Pulmonary artery endothelial cell (primary cell): ENCODE data around the gene AFAP1L1. TPM values are rescaled to one million over a fixed set of nuclear protein-coding genes. Genes with fewer than 3 reads are reported as not detected.
A peak's percentile ranks its signal among the peaks of the same experiment; 100 is the strongest.
"Not testable (repeated sequence)": the region's sequence is repeated elsewhere in the genome, so short reads cannot be mapped to it uniquely, and the experiment has no call there.

Source experiments
- DNase-seq: peaks from one replicate; pipeline ENCODE4 v3.0.0-alpha.2; 2011; ENCODE audit warnings: low read depth, low spot score
- total RNA-seq: library from RNA; depleted of rRNA; stranded (reverse); fragments of >200 nt; gene quantifications from 2 replicates; pipeline ENCODE4 v1.2.3, GENCODE V29; 2014

AFAP1L1 gene
- total RNA-seq, 1 donor from 2014 or later: 150 TPM

GRCh38 chr5:149261246-149261645 is 10.4 kb upstream of the AFAP1L1 start:
- DNase-seq: no peak

DNA sequence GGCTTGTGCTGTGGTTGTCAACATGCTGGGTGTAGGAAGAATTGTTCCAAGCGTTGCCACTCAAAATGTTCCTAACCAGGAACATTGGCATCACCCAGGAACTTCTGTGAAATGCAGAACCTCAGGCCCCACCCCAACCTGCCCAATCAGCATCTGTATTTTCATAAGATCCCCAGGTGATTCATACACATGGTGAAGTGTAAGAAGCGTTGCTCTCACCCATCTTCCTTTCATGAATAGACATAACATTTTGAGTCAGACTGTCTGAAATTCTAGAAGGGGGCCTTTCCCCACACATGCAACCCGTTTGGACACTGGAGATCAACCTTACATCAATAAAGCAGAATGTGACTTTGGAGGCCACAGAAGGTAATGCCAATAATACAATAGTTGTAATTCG is 9.3 kb upstream of the AFAP1L1 start:
- no peak for DNase-seq

- no peak for DNase-seq
These were observed 7.1 kb upstream of the AFAP1L1 start for GRCh38 chr5:149264439-149265067.

- no peak for DNase-seq
These were observed 6.6 kb upstream of the AFAP1L1 start for GRCh38 chr5:149265068-149265465.

- peak; percentile 44 for DNase-seq
These were observed 6.1 kb upstream of the AFAP1L1 start for GRCh38 chr5:149265597-149265996.

GRCh38 chr5:149267241-149267973 is 4.3 kb upstream of the AFAP1L1 start:
- no peak for DNase-seq

DNA sequence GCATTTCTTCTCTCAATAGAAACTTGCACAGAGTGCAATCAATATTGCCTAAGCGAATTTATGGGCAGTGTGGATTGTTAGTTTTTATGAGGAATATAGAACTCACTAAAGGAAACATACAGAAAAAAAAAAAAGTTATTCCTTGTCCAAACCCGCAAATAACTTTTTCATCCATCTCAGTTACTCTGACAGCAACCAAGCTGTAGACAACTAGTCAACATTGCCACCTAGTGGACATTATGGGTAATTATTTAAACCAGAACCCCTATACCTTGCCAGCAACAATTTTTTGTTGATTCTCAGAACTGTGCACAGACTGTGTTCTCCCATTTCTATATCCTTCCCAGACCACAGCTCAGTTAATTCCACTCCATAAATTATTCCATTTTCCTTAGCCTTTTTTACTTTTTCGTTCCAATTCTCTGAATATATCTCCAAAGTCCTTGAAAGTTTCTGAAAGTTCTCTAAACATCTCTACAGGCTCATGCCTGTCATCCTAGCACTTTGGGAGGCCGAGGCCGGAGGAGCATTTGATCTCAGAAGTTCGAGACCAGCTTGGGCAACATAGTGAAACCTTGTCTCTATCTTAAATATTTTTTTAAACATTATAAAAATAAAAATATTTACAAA is 2.6 kb upstream of the AFAP1L1 start:
- no peak for DNase-seq

DNA sequence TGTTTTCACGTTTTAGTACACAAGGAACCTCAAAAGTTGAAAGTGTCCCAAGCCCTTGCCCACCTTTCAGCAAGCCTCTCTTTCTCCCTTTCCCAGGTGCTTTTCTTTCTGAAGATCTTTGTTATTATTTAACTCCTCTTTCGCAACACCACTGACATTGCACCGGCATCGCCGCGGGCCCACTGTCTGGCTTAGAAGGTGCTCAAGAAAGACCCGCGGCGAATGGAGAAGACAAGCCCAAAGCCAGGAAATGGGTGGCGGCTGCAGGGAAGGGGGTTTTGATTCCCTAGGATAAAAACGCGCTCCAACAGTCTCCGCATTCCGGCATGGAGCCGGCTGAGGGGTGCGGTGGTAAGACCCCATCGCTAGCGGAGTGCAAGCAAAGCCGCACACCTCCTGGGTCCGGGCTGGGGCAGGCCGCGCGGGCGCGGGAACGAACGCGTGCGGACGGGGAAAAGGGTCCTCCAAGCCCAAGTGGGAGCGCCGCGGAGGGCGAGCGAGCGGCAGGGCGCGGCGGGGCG is 404 bp upstream of the AFAP1L1 start:
- DNase-seq: no peak

- DNase-seq: not testable (repeated sequence)
These were observed 1.1 kb downstream of the AFAP1L1 start for GRCh38 chr5:149272781-149273180.

- DNase-seq: no peak
These were observed 1.6 kb downstream of the AFAP1L1 start for GRCh38 chr5:149273237-149273636.

- no peak for DNase-seq
These were observed 2.3 kb downstream of the AFAP1L1 start for GRCh38 chr5:149273950-149274349.

GRCh38 chr5:149274939-149275338 is 3.3 kb downstream of the AFAP1L1 start:
- no peak for DNase-seq

GRCh38 chr5:149277801-149278200 is 6.1 kb downstream of the AFAP1L1 start:
- DNase-seq: no peak

DNA sequence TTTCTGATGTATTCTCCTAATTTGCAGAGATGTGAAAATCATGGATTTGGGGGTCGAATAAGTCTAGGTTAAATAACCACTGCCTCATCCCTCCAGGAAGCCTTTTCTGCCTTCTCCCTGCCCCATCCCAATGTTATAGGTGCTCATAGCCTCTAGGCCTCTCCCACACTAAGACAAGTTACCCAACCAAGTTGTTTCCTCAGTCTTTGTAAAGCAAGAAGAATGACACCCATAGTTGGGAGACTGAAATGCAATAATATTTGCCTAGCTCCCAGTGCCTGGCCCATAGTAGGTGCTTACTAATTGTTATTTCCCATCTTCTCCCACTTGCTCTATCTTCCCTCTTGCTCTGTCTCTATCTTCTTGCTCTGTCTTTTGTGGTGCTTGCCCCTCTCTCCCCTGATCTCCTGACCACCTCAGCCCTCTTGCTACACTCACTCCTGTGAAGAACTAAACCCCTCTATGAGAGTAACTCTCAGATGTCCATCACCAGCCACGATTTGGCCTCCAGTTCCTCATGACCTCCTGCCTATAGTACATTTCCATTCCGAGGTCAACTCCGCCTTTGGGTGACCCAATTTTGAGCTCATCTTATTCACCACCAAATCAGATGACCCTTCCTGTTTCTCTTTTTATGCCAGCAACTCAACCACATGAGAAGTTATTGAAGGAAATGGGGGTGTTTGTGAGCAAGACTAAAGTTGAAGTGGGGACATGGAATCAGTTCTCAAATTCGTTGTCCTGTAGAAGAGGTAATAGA is 7.0 kb downstream of the AFAP1L1 start:
- DNase-seq: no peak

GRCh38 chr5:149279661-149280060 is 8.0 kb downstream of the AFAP1L1 start:
- no peak for DNase-seq

- DNase-seq: no peak
These were observed 8.5 kb downstream of the AFAP1L1 start for GRCh38 chr5:149280124-149280523.

DNA sequence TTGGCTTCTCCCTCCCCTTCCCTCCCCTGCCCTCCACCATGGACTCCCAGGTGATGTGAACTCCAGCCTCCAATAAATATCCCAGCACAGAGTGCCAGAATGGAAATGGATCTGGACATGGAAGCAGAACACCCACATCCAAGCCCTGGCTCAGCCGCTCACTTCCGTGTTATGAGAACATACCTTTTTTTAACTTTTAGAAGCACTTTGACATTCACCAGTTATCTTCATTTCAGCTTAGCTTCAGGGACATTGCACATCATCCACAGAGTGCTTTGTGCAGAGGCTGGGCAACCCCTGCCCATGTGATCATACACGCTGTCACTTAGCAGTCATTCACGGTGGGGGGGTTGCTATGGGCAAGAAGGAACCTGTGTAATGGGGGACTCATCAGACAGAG is 9.1 kb downstream of the AFAP1L1 start:
- DNase-seq: no peak

DNA sequence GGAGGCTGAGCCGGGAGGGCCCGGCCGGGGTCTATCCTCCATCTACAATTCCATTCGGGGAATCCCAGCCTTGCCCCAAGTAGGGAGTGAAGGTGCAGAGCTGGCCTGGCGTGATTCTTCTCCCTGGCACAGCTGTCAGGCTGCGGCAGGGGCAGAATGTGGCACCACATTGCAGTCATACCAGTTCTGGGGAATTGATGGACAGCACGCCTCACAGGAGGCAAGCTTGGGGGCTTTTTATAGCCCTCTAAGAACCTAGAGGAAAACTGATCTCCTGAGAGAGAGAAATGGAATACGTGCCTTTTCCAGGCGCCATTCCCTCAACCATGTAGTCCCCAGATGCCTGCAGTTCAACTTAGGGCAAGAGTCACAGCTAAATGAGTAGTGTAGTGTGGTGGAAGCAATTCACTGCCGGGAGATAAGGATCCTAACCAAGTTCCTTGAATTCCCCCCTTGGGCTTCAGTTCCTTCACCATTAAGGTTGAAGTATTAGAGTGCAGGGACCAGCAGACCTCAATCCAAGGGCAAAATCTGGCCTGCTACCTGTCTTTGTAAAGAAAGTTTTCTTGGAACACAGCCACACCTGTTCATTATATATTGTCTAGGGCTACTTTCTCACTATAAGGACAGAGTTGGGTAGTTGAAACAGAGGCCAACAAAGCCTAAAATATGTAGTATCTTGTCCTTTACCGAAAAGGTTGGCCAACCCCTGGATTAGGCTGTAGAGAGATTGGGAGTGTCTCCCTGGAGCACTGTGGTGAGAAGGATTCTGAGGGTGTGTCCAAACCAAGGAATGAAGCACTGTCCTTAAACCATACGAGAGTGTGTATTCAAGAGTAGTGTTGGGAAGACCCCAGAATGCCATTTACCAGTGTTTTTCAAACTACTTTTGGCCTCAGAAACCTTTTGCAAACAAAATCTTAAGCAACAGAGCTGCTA is 10.6 kb downstream of the AFAP1L1 start:
- DNase-seq: no peak

GRCh38 chr5:149282966-149283332 is 11.3 kb downstream of the AFAP1L1 start:
- no peak for DNase-seq

DNA sequence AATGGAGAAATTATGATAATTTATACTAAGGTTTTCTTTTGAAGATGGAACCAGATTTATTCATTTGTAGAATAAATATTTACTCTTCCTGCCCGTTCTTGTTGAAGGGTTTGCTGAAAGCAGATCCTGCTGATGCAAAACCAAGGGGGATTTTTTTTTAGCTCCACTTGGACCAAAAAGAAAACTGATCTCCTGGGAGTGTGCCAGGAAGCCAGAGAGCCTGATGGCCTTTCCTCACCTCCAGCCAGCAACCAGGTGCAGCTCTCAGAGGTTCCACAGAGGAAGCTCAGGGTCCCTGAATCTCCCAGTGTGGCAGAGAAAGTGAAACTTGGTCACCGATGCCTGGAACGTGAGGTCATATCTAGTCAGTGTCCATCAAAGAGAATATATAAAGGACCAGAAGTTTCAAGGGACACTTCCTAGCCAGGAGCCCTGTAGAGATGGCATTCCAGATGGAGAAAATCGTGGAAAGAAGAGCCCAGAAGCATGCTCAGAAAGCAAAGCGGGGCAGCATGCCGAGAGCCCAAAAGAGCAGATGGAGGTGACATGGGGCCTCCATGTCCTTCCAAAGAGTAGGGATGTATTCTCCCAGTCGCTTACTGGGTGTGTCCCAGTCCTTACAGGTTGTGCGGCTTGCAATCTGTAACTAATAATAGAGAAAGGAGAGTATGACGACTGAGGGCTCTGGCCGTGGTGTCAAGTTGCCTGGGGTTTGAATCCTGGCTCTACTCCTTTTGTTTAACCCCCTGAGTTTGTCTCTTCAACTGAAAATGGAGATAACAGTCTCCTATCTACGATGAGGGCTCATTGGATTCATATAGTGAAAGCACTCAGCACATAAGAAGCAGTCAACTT is 12.2 kb downstream of the AFAP1L1 start:
- DNase-seq: no peak
